ENCODE measurements around the gene PCDHGA11. TPM values are rescaled to one million over a fixed set of nuclear protein-coding genes. Genes with fewer than 3 reads are reported as not detected.

PCDHGA11 gene
- total RNA-seq, 3 donors from 2014 or later (not counting 1 experiment from before 2014, with no cell fraction given): 0.40 to 1.2 (median 0.83) TPM

DNA sequence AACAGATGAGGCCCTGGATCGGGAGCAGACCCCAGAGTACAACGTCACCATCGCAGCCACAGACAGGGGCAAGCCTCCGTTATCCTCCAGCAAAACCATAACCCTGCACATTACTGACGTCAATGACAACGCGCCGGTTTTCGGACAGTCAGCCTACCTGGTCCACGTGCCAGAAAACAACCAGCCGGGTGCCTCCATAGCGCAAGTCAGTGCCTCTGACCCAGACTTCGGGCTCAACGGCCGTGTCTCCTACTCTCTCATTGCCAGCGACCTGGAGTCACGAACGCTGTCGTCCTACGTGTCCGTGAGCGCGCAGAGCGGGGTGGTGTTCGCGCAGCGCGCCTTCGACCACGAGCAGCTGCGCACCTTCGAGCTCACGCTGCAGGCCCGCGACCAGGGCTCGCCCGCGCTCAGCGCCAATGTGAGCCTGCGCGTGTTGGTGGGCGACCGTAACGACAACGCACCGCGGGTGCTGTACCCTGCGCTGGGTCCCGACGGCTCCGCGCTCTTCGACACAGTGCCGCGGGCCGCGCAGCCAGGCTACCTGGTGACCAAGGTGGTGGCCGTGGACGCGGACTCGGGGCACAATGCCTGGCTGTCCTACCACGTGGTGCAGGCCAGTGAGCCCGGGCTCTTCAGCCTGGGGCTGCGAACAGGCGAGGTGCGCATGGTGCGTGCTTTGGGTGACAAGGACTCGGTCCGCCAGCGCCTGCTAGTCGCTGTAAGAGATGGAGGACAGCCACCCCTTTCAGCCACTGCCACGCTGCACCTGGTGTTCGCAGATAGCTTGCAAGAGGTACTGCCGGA is 1.6 kb upstream of the PCDHGA11 start:
- H3K36me3 ChIP-seq (ENCODE audit: control insufficient read depth, insufficient read depth, low read length): no peaks in the 10 kb centered on the region
- intact Hi-C loops (cut with micrococcal nuclease): no loop called here
- Mint-ChIP-seq H3K27ac (no peak overlapping the region), H3K4me1 (peaks cover 14 to 27% of the 10 kb centered on the region in 2 donors), H3K4me3 (no peak overlapping the region), H3K27me3 (ENCODE audit: low read depth in 2 of 2) (peaks cover 68 to 69% of the 10 kb centered on the region in 2 donors), H3K36me3 (peaks cover 18% of the 10 kb centered on the region), H3K9me3 (peaks cover 0 to 5% of the 10 kb centered on the region in 2 donors)
- WGBS (ENCODE audit: insufficient coverage): 47% methylated on average over 74 of the region's 74 CpGs
- H3K4me3 ChIP-seq (ENCODE audit: low read length): no peak overlapping the region
- H3K4me1 ChIP-seq (ENCODE audit: control insufficient read depth, insufficient read depth, low read length): peaks cover 15% of the 10 kb centered on the region
- DNase-seq (no peak), ATAC-seq (no peak)
- H3K27ac ChIP-seq (ENCODE audit: low read length): no peak overlapping the region
- no peak for TF ChIP-seq CTCF (IDR thresholded peaks at IDR 0.05)
- H3K9me3 ChIP-seq (ENCODE audit: control insufficient read depth, insufficient read depth, low read length): peaks cover 36% of the 10 kb centered on the region
- peaks cover 74% of the 10 kb centered on the region for H3K27me3 ChIP-seq (ENCODE audit: control insufficient read depth, insufficient read depth, low read length)

- Mint-ChIP-seq H3K9me3 (peaks cover 0 to 5% of the 10 kb centered on the region in 2 donors), H3K27me3 (ENCODE audit: low read depth in 2 of 2) (peaks cover 55 to 57% of the 10 kb centered on the region in 2 donors), H3K36me3 (peaks cover 16% of the 10 kb centered on the region), H3K27ac (no peak overlapping the region), H3K4me3 (peak overlapping the region; percentile 58), H3K4me1 (peaks cover 10 to 18% of the 10 kb centered on the region in 2 donors)
- Histone ChIP-seq H3K36me3 (ENCODE audit: control insufficient read depth, insufficient read depth, low read length) (no peaks in the 10 kb centered on the region), H3K4me1 (ENCODE audit: control insufficient read depth, insufficient read depth, low read length) (peaks cover 11% of the 10 kb centered on the region), H3K4me3 (ENCODE audit: low read length) (no peak overlapping the region), H3K9me3 (ENCODE audit: control insufficient read depth, insufficient read depth, low read length) (peaks cover 36% of the 10 kb centered on the region), H3K27ac (ENCODE audit: low read length) (no peak overlapping the region), H3K27me3 (ENCODE audit: control insufficient read depth, insufficient read depth, low read length) (peaks cover 70% of the 10 kb centered on the region)
- no peak for DNase-seq
- ATAC-seq: no peak
- 15% methylated on average over 13 of the region's 13 CpGs for WGBS (ENCODE audit: insufficient coverage)
- intact Hi-C loops (cut with micrococcal nuclease): loop anchor here (5.0 kb wide), 1 partner anchor 34 kb away; the partner anchor contains the start of gene PCDHGB4
- no peak for TF ChIP-seq CTCF (IDR thresholded peaks at IDR 0.05)
Measured at GRCh38 chr5:141421489-141421855, 621 bp downstream of the PCDHGA11 start.

DNA sequence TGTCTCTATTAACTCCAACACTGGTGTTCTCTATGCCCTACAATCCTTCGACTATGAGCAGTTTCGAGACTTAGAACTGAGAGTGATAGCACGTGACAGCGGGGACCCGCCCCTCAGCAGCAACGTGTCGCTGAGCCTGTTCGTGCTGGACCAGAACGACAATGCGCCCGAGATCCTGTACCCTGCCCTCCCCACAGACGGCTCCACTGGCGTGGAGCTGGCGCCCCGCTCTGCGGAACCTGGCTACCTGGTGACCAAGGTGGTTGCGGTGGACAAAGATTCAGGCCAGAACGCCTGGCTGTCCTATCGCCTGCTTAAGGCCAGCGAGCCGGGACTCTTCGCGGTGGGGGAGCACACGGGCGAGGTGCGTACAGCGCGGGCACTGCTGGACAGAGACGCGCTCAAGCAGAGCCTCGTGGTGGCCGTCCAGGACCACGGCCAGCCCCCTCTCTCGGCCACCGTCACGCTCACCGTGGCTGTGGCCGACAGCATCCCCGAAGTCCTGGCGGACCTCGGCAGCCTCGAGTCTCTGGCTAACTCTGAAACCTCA is 2.0 kb downstream of the PCDHGA11 start:
- intact Hi-C loops (cut with micrococcal nuclease): loop anchor here (5.0 kb wide), 1 partner anchor 36 kb away; the partner anchor contains the start of gene PCDHGB4
- WGBS (ENCODE audit: insufficient coverage): 32% methylated on average over 42 of the region's 42 CpGs
- peaks cover 4 to 12% of the 10 kb centered on the region in 2 donors for H3K4me1 Mint-ChIP-seq

More for the DNA sequence above, 2.0 kb downstream of the PCDHGA11 start:
- H3K9me3 ChIP-seq (ENCODE audit: control insufficient read depth, insufficient read depth, low read length): peaks cover 33% of the 10 kb centered on the region
- H3K4me1 ChIP-seq (ENCODE audit: control insufficient read depth, insufficient read depth, low read length): peaks cover 6% of the 10 kb centered on the region
- Mint-ChIP-seq H3K36me3 (peaks cover 11% of the 10 kb centered on the region), H3K27ac (no peak overlapping the region), H3K4me3 (no peak overlapping the region), H3K9me3 (peaks cover 0 to 4% of the 10 kb centered on the region in 2 donors), H3K27me3 (ENCODE audit: low read depth in 2 of 2) (peaks cover 47 to 50% of the 10 kb centered on the region in 2 donors)
- H3K27ac ChIP-seq (ENCODE audit: low read length): no peak overlapping the region
- no peak for TF ChIP-seq CTCF (IDR thresholded peaks at IDR 0.05)
- ATAC-seq: no peak
- no peak for DNase-seq
- no peak overlapping the region for H3K4me3 ChIP-seq (ENCODE audit: low read length)
- H3K36me3 ChIP-seq (ENCODE audit: control insufficient read depth, insufficient read depth, low read length): no peaks in the 10 kb centered on the region
- peaks cover 64% of the 10 kb centered on the region for H3K27me3 ChIP-seq (ENCODE audit: control insufficient read depth, insufficient read depth, low read length)

All from natural killer cell (primary cell).